Right lobe of liver (tissue), 6 donors: Measurements from ENCODE around the gene STX2. TPM values are rescaled to one million over a fixed set of nuclear protein-coding genes. Genes with fewer than 3 reads are reported as not detected.

Source experiments
- ATAC-seq, 4 donors: fragments of 200-7000 bp; cut with Tn5 transposase; one replicate each; pipeline ENCODE4 v1.9.1; 2020; ENCODE audit warnings: mild to moderate bottlenecking in 4 of 4, moderate library complexity in 4 of 4
- DNase-seq, 3 donors: peaks; one replicate each; pipeline ENCODE4 v3.0.0-alpha.2; 2020
- H3K27ac ChIP-seq, 3 donors: fragments of 200-600 bp; one replicate each; pipeline ENCODE4 v1.8.0; 2022
- H3K27me3 ChIP-seq, 2 donors: fragments of 200-600 bp; one replicate each; pipeline ENCODE4 v1.8.0; 2022
- H3K36me3 ChIP-seq, 4 donors: fragments of 200-600 bp; sonication (generic) in 1 of 4; one replicate each; pipeline versions ENCODE4 v1.5.1 to v1.8.0; 2017 to 2022; ENCODE audit warnings: control low read depth in 1 of 4
- H3K4me1 ChIP-seq, 4 donors: fragments of 200-600 bp; sonication (generic) in 1 of 4; one replicate each; pipeline versions ENCODE4 v1.5.1 to v1.8.0; 2017 to 2022; ENCODE audit warnings: control low read depth in 1 of 4
- H3K4me3 ChIP-seq, 3 donors: fragments of 200-600 bp; one replicate each; pipeline ENCODE4 v1.8.0; 2022
- H3K9me3 ChIP-seq, 4 donors: fragments of 200-600 bp; sonication (generic) in 1 of 4; one replicate each; pipeline versions ENCODE4 v1.5.1 to v1.8.0; 2017 to 2022; ENCODE audit warnings: control low read depth in 1 of 4
- POLR2A ChIP-seq: fragments of 450-650 bp; IDR thresholded peaks from one replicate; pipeline ENCODE4 v1.6.1; 2017; ENCODE audit warnings: antibody characterized with exemption, mild to moderate bottlenecking
- WGBS: methylation state at CpG from one replicate; pipeline ENCODE4 v1.1.6; 2018; ENCODE audit warnings: low coverage, low lambda C conversion rate; ENCODE audit not compliant: insufficient coverage; ENCODE audit errors: missing lambda C conversion rate; 5-methylcytosine and 5-hydroxymethylcytosine counted together
- intact Hi-C, 2 donors: fragments of 100-400 bp; cut with DNase I; formaldehyde crosslinking; loops; one replicate each; pipeline versions ENCODE4 v1.11.2 to v1.14.1; 2022
- total RNA-seq, 6 experiments: library from RNA; depleted of rRNA in 2 of 6; stranded (reverse); fragments of >200 nt in 2 of 6; fragmentation: NEBNext Ultra II Directional in 3 of 6; extraction: Animal tissue kit (Norgen Biotek cat#: 25700) in 3 of 6; gene quantifications; one replicate each; pipeline versions ENCODE4 v1.1.0 to v1.2.4, GENCODE V29; 2016 to 2023
- TF ChIP-seq, protein P1 (sequence below), 4 donors: fragments of 200-600 bp in 3 of 4; fragments of 450-650 bp in 1 of 4; IDR thresholded peaks; one replicate each; pipeline versions ENCODE4 v1.5.1 to v1.8.0; 2016 to 2022; ENCODE audit warnings: antibody characterized with exemption in 4 of 4, mild to moderate bottlenecking in 2 of 4
- donor health status: DM: no; HTN: yes; CAD: no.
- donor health status: DM: no; HTN: no; CAD: no.
- donor health status: DM: no; HTN: no; CAD: no.
- donor health status: DM: no; HTN: yes; CAD: no.
- donor health status: DM: no; HTN: yes; CAD: no.

The STX2 gene
- total RNA-seq, 6 experiments from 2014 or later = 5.3 to 11.8 (median 7.2) TPM

DNA sequence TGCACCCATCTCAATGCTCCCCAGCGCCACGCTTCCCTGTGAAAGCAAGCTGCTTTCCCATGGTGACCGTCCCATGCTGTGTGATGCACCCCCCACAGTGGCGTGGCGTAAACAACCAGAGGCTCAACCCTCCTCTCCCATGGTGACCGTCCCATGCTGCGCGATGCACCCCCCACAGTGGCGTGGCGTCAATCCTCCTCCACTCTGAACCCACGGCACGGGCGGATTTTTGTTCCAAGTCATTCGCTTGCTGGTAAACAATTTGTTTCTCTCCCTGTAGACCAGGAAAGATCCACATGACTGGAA lies 8.9 kb downstream of the STX2 start:
- intact Hi-C loops = no loop called here
- Histone ChIP-seq H3K27ac (no peak overlapping the region), H3K36me3 (no peaks in the 10 kb centered on the region), H3K9me3 (no peaks in the 10 kb centered on the region), H3K4me3 (no peak overlapping the region), H3K27me3 (no peaks in the 10 kb centered on the region), H3K4me1 (peaks cover 0 to 10% (median 0%) of the 10 kb centered on the region in 4 donors)
- TF ChIP-seq, protein P1, sequence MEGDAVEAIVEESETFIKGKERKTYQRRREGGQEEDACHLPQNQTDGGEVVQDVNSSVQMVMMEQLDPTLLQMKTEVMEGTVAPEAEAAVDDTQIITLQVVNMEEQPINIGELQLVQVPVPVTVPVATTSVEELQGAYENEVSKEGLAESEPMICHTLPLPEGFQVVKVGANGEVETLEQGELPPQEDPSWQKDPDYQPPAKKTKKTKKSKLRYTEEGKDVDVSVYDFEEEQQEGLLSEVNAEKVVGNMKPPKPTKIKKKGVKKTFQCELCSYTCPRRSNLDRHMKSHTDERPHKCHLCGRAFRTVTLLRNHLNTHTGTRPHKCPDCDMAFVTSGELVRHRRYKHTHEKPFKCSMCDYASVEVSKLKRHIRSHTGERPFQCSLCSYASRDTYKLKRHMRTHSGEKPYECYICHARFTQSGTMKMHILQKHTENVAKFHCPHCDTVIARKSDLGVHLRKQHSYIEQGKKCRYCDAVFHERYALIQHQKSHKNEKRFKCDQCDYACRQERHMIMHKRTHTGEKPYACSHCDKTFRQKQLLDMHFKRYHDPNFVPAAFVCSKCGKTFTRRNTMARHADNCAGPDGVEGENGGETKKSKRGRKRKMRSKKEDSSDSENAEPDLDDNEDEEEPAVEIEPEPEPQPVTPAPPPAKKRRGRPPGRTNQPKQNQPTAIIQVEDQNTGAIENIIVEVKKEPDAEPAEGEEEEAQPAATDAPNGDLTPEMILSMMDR (IDR thresholded peaks at IDR 0.05) = no peak
- no peak for TF ChIP-seq POLR2A
- WGBS = 86% methylated on average over 9 of the region's 14 CpGs
- DNase-seq (no peak), ATAC-seq (no peak)

DNA sequence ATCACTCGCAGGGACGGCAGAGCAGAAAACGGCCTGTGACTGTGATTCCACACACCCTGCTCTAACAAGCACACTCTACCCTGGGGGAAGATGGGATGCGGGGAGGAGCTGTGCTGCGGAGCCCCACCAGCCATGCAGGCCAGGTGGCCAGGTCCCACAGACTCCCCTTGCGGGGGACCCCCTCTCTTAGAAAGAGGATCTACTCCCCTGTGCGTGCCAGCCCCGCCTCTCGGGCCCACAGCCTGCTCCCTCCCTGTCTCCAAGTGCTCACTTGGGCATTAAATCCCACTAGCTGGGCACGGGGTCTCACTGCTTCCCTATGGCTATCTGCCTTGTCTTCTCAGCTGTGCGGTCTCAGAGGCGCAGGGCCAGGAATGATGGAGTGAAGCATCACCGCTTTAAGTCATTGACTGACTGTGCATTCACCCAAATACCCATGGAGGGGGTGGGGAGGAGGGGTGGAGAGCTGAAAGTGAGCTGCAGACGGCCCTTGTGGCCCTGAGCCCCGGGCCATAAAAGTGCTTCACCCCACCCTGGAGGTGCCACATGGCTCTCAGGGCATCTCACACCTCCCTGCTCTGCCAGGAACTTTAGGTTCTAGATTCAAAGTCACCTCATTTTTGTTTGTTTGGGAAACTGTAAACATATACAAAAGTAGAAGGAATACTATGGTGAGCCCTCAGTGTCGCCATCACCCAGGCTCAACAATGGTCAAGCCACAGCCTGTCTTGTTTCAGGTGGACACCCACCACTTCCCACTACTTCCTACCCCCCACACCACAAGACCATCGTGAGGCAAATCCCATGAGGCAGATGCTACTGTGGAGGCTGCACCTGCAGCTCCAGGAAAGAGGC lies 9.4 kb downstream of the STX2 start:
- intact Hi-C loops = no loop called here
- DNase-seq = no peak

DNA sequence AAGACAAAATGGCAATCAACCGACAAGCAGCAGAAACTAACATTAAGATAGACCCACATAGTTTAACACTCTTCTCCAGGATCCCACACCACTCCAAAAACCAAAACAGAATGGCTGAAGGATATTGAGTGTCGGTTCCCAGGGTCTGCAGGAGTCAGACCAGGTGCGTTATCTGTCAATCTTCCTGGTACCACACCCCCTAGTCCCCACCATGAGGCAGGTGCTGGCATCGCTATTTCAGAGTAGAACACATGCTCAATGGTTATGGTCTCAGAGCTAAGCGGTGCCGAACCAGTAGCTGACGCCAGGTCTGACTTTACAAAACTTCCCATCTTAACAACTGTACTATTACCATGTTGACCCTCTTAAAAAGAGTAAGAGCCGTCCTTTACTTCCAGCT lies 10.2 kb downstream of the STX2 start:
- TF ChIP-seq, protein P1 (IDR thresholded peaks at IDR 0.05) = no peak
- no peak for TF ChIP-seq POLR2A
- Histone ChIP-seq H3K36me3 (no peaks in the 10 kb centered on the region), H3K9me3 (no peaks in the 10 kb centered on the region), H3K27me3 (no peaks in the 10 kb centered on the region), H3K4me1 (peaks cover 0 to 10% (median 0%) of the 10 kb centered on the region in 4 donors), H3K4me3 (no peak overlapping the region), H3K27ac (no peak overlapping the region)
- no peak for ATAC-seq
- intact Hi-C loops = no loop called here
- 100% methylated on average over 4 of the region's 8 CpGs for WGBS
- no peak for DNase-seq

More for the DNA sequence above, 9.4 kb downstream of the STX2 start:
- TF ChIP-seq POLR2A = no peak
- TF ChIP-seq, protein P1 (IDR thresholded peaks at IDR 0.05) = no peak
- H3K36me3 ChIP-seq = no peaks in the 10 kb centered on the region
- no peak overlapping the region for H3K4me3 ChIP-seq
- H3K27me3 ChIP-seq = no peaks in the 10 kb centered on the region
- ATAC-seq = no peak
- peaks cover 0 to 10% (median 0%) of the 10 kb centered on the region in 4 donors for H3K4me1 ChIP-seq
- no peaks in the 10 kb centered on the region for H3K9me3 ChIP-seq
- no peak overlapping the region for H3K27ac ChIP-seq
- 81% methylated on average over 9 of the region's 17 CpGs for WGBS

DNA sequence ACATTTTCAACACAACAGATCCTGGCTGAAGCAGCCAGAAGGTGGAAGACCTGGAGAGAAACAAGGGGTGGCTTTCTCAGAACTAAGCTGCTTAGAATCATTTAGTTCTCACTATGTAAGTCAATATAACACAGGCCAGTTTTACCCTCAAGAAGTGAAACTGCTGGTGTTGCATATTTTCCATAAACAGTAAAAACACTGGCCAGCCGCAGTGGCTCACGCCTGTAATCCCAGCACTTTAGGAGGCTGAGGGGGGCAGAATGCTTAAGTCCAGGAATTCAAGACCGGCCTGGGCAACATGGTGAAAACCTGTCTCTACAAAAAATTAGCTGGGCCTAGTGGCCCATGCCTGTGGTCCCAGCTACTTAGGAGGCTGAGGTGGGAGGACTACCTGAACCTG lies 11.6 kb downstream of the STX2 start:
- ATAC-seq (peak in 3 of 4 donors; percentile 43 to 66 (median 52)), DNase-seq (no peak)
- no peaks in the 10 kb centered on the region for H3K27me3 ChIP-seq
- TF ChIP-seq, protein P1 (IDR thresholded peaks at IDR 0.05) = no peak
- no peak for TF ChIP-seq POLR2A
- no peak overlapping the region for H3K27ac ChIP-seq
- peaks cover 0 to 2% (median 0%) of the 10 kb centered on the region in 4 donors for H3K4me1 ChIP-seq
- H3K4me3 ChIP-seq = no peak overlapping the region
- H3K36me3 ChIP-seq = peaks cover 0 to 5% (median 0%) of the 10 kb centered on the region in 4 donors
- WGBS = 70% methylated on average over 2 of the region's 3 CpGs
- no peaks in the 10 kb centered on the region for H3K9me3 ChIP-seq
- intact Hi-C loops = no loop called here
